HepG2 (cell line): ENCODE measurements around the gene FLT3LG. TPM values are rescaled to one million over a fixed set of nuclear protein-coding genes. Genes with fewer than 3 reads are reported as not detected.
A peak's percentile ranks its signal among the peaks of the same experiment; 100 is the strongest.

Experiments used
- DNMT1 ChIP-seq: sonication (generic); formaldehyde crosslinking; IDR thresholded peaks from 2 replicates; pipeline ENCODE4 v1.5.1; 2020; ENCODE audit warnings: mild to moderate bottlenecking, missing genetic modification reagents
- HDAC6 ChIP-seq: fragments of 200-600 bp; sonication (generic); IDR thresholded peaks from 2 replicates; pipeline ENCODE4 v1.7.0; 2017; ENCODE audit warnings: mild to moderate bottlenecking, antibody characterized with exemption, low read length, low read depth
- MAFF ChIP-seq: IDR thresholded peaks from 2 replicates; pipeline ENCODE4 v1.6.1; 2011; ENCODE audit warnings: low read depth, low read length, improper control_type of control experiment
- MIXL1 ChIP-seq: IDR thresholded peaks from 2 replicates; pipeline ENCODE4 v1.6.1; 2016
- MTF2 ChIP-seq: sonication (generic); formaldehyde crosslinking; IDR thresholded peaks from 2 replicates; pipeline ENCODE4 v1.5.0; 2020; ENCODE audit warnings: missing genetic modification reagents, borderline replicate concordance
- PCBP1 ChIP-seq: fragments of 200-400 bp; formaldehyde crosslinking; IDR thresholded peaks from 2 replicates; pipeline ENCODE4 v1.6.1; 2017; ENCODE audit warnings: mild to moderate bottlenecking, low read depth, low read length, borderline replicate concordance
- PLRG1 ChIP-seq: fragments of 450-650 bp; conservative IDR thresholded peaks from 2 replicates; pipeline ENCODE4 v1.6.1; 2016
- SMYD3 ChIP-seq: sonication (generic); formaldehyde crosslinking; IDR thresholded peaks from 2 replicates; pipeline ENCODE4 v1.8.1; 2023; ENCODE audit warnings: mild to moderate bottlenecking, missing genetic modification reagents
- SUZ12 ChIP-seq: fragments of 150-350 bp; IDR thresholded peaks from 2 replicates; pipeline ENCODE4 v1.6.1; 2014; ENCODE audit warnings: low read depth, low read length
- U2AF1 ChIP-seq: fragments of 200-400 bp; formaldehyde crosslinking; optimal IDR thresholded peaks from 2 replicates; pipeline ENCODE3; 2017; ENCODE audit warnings: mild to moderate bottlenecking, low read depth, low read length
- ZNF510 ChIP-seq: sonication (generic); formaldehyde crosslinking; IDR thresholded peaks from 2 replicates; pipeline ENCODE4 v1.4.0; 2020; ENCODE audit warnings: low read depth, mild to moderate bottlenecking, missing genetic modification reagents
- ZSCAN22 ChIP-seq: sonication (generic); formaldehyde crosslinking; IDR thresholded peaks from 2 replicates; pipeline ENCODE4 v1.4.0; 2020; ENCODE audit warnings: mild to moderate bottlenecking, missing genetic modification reagents
- polyA plus RNA-seq, 8 experiments: library from polyadenylated mRNA; depleted of rRNA in 3 of 8; stranded (reverse) in 7 of 8; unstranded in 1 of 8; fragments of >200 nt; fragmentation: Illumina TruSeq in 4 of 8; extraction: Trizol in 4 of 8; gene quantifications; 2 replicates each; pipeline versions ENCODE4 v1.2.1 to v1.2.3, GENCODE V29; 2011 to 2016; ENCODE audit warnings: low read depth in 4 of 8, missing spikeins in 1 of 8, mixed read lengths in 1 of 8; ENCODE audit not compliant: insufficient read depth in 1 of 8
- total RNA-seq, 5 experiments: library from RNA; depleted of rRNA; stranded (reverse); fragments of >200 nt; fragmentation: Illumina TruSeq; extraction: Trizol; gene quantifications; 2 replicates each; pipeline ENCODE4 v1.2.3, GENCODE V29; 2016; ENCODE audit warnings: low read depth in 1 of 5
- TF ChIP-seq, protein P1 (sequence below): IDR thresholded peaks from 2 replicates; pipeline ENCODE4 v1.6.1; 2012; ENCODE audit warnings: inconsistent platforms
- TF ChIP-seq, protein P2 (sequence below), 2 experiments: sonication (generic) in 1 of 2; formaldehyde crosslinking in 1 of 2; IDR thresholded peaks; 2 replicates each; pipeline versions ENCODE4 v1.6.1 to v1.9.0; 2014 to 2022; ENCODE audit warnings: antibody characterized with exemption in 1 of 2, borderline replicate concordance in 1 of 2, inconsistent platforms in 1 of 2, low read depth in 1 of 2, missing genetic modification reagents in 1 of 2
- TF ChIP-seq, protein P3 (sequence below): IDR thresholded peaks from 2 replicates; pipeline ENCODE4 v1.6.1; 2018; ENCODE audit warnings: missing genetic modification reagents
- TF ChIP-seq, protein P4 (sequence below): sonication (generic); formaldehyde crosslinking; IDR thresholded peaks from 2 replicates; pipeline ENCODE4 v1.4.0; 2020; ENCODE audit warnings: missing genetic modification reagents

The FLT3LG gene
- total and polyA plus RNA-seq, 2 of the 13 experiments (the other 11 are each of a cell fraction or from before 2014, with no cell fraction given) = 1.5 to 2.6 TPM

DNA sequence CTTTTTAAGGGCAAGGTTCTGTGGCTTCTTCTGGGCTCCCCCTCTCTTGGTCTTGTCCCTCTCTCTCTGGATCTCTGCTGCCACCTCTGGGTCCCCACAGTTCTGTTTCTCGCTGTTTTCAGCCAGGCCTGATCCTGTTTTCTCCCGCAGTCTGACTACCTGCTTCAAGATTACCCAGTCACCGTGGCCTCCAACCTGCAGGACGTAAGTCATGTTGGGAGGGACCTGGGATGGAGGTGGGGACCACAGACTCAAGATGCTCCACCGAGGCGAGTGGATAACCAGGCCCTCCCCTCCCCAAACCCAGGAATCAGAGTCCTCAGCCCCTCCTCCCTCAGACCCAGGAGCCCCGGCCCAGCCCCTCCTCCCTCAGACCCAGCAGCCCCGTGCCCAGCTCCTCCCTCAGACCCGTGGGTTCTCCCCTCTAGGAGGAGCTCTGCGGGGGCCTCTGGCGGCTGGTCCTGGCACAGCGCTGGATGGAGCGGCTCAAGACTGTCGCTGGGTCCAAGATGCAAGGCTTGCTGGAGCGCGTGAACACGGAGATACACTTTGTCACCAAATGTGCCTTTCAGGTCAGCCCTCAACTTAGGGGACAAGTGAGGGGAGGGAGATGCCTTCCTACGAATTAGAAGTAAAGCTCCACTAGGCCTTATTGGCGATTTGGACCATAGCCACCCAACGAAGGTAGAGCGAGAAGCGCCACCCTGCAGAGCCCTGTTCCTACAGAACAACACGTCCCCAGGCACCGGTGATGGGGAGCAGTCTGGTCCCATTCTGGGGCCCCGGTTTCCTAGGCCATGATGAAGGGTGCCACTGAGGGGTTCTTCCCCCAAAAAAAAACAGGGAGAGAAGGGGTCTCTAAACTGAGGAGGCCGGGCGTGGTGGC is 2.2 kb downstream of the FLT3LG start (continued):
- TF ChIP-seq, protein P1, sequence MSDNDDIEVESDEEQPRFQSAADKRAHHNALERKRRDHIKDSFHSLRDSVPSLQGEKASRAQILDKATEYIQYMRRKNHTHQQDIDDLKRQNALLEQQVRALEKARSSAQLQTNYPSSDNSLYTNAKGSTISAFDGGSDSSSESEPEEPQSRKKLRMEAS = peak; percentile 37; the same call in 1 of the 2 replicates
- no peak for TF ChIP-seq DNMT1
- TF ChIP-seq, protein P2, sequence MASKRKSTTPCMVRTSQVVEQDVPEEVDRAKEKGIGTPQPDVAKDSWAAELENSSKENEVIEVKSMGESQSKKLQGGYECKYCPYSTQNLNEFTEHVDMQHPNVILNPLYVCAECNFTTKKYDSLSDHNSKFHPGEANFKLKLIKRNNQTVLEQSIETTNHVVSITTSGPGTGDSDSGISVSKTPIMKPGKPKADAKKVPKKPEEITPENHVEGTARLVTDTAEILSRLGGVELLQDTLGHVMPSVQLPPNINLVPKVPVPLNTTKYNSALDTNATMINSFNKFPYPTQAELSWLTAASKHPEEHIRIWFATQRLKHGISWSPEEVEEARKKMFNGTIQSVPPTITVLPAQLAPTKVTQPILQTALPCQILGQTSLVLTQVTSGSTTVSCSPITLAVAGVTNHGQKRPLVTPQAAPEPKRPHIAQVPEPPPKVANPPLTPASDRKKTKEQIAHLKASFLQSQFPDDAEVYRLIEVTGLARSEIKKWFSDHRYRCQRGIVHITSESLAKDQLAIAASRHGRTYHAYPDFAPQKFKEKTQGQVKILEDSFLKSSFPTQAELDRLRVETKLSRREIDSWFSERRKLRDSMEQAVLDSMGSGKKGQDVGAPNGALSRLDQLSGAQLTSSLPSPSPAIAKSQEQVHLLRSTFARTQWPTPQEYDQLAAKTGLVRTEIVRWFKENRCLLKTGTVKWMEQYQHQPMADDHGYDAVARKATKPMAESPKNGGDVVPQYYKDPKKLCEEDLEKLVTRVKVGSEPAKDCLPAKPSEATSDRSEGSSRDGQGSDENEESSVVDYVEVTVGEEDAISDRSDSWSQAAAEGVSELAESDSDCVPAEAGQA (IDR thresholded peaks at IDR 0.05; ENCODE audit: low read depth) = no peak
- TF ChIP-seq, protein P2 (CRISPR knock-in tag; IDR thresholded peaks at IDR 0.05; ENCODE audit: borderline replicate concordance) = no peak
- TF ChIP-seq MTF2 (CRISPR knock-in tag) = no peak
- no peak for TF ChIP-seq U2AF1
- no peak for TF ChIP-seq PCBP1
- TF ChIP-seq MIXL1 (CRISPR knock-in tag) = no peak
- TF ChIP-seq, protein P3, sequence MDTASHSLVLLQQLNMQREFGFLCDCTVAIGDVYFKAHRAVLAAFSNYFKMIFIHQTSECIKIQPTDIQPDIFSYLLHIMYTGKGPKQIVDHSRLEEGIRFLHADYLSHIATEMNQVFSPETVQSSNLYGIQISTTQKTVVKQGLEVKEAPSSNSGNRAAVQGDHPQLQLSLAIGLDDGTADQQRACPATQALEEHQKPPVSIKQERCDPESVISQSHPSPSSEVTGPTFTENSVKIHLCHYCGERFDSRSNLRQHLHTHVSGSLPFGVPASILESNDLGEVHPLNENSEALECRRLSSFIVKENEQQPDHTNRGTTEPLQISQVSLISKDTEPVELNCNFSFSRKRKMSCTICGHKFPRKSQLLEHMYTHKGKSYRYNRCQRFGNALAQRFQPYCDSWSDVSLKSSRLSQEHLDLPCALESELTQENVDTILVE (CRISPR knock-in tag) = no peak
- no peak for TF ChIP-seq SMYD3 (CRISPR knock-in tag)
- no peak for TF ChIP-seq HDAC6
- TF ChIP-seq ZSCAN22 (CRISPR knock-in tag) = peak; percentile 100
- TF ChIP-seq ZNF510 = no peak
- TF ChIP-seq SUZ12 = 0 out of 2 replicates have a peak, but pooled peaks have one; percentile 12
- TF ChIP-seq MAFF = no peak
- TF ChIP-seq, protein P4, sequence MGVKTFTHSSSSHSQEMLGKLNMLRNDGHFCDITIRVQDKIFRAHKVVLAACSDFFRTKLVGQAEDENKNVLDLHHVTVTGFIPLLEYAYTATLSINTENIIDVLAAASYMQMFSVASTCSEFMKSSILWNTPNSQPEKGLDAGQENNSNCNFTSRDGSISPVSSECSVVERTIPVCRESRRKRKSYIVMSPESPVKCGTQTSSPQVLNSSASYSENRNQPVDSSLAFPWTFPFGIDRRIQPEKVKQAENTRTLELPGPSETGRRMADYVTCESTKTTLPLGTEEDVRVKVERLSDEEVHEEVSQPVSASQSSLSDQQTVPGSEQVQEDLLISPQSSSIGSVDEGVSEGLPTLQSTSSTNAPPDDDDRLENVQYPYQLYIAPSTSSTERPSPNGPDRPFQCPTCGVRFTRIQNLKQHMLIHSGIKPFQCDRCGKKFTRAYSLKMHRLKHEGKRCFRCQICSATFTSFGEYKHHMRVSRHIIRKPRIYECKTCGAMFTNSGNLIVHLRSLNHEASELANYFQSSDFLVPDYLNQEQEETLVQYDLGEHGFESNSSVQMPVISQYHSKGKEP (CRISPR knock-in tag) = no peak
- no peak for TF ChIP-seq PLRG1
